ENCODE data around the gene CPLANE2.

DNA sequence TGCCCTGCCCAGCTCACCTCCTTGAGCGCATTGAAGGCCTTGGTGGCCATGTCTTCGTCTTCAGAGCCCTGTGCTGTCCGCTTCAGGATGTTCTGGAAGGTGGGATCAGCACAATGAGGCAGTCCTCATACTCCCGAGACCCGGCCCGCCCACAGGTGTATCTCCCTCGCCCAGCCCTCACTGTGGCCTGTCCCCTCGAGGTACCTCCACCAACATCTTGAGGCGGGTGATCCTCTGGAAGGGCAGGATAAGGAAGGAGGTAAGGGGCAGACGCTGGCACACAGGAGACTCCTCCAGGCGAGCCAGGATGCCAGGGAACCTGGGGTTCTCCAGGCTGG, 31.7 kb downstream of the CPLANE2 start:
- TF ChIP-seq, protein P1, sequence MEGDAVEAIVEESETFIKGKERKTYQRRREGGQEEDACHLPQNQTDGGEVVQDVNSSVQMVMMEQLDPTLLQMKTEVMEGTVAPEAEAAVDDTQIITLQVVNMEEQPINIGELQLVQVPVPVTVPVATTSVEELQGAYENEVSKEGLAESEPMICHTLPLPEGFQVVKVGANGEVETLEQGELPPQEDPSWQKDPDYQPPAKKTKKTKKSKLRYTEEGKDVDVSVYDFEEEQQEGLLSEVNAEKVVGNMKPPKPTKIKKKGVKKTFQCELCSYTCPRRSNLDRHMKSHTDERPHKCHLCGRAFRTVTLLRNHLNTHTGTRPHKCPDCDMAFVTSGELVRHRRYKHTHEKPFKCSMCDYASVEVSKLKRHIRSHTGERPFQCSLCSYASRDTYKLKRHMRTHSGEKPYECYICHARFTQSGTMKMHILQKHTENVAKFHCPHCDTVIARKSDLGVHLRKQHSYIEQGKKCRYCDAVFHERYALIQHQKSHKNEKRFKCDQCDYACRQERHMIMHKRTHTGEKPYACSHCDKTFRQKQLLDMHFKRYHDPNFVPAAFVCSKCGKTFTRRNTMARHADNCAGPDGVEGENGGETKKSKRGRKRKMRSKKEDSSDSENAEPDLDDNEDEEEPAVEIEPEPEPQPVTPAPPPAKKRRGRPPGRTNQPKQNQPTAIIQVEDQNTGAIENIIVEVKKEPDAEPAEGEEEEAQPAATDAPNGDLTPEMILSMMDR (conservative IDR thresholded peaks at IDR 0.05), result no peak
- no peak for TF ChIP-seq EZH2 (IDR thresholded peaks at IDR 0.05; ENCODE audit: low read depth)
